ENCODE measurements around the gene EFNB1. TPM values are rescaled to one million over a fixed set of nuclear protein-coding genes. Genes with fewer than 3 reads are reported as not detected.

Gene EFNB1
- polyA plus RNA-seq, 2 of the 4 experiments (the other 2 are of a cell fraction): 3.5 to 3.7 TPM

- no peak overlapping the region for H3K4me2 ChIP-seq
- no peak for TF ChIP-seq JUN (IDR thresholded peaks at IDR 0.05)
- no peak for TF ChIP-seq CHD2 (IDR thresholded peaks at IDR 0.05; ENCODE audit: low read length, partially characterized antibody)
- TF ChIP-seq KDM1A (IDR thresholded peaks at IDR 0.05; ENCODE audit: low read depth): no peak
- TF ChIP-seq EHF (CRISPR knock-in tag; IDR thresholded peaks at IDR 0.05): no peak
- no peak for TF ChIP-seq CTCF (IDR thresholded peaks at IDR 0.05)
- no peak for TF ChIP-seq MAX (IDR thresholded peaks at IDR 0.05)
- TF ChIP-seq HDAC2 (IDR thresholded peaks at IDR 0.05): no peak
- no peak for TF ChIP-seq EHMT2 (IDR thresholded peaks at IDR 0.05; ENCODE audit: low read depth)
- ATAC-seq (no peak), DNase-seq (ENCODE audit: low read depth in 1 of 2, low spot score in 1 of 2) (no peak), FAIRE-seq (no peak)
- H3K4me3 ChIP-seq: no peak overlapping the region
- CTCF ChIA-PET: no interaction called here
- POLR2A ChIA-PET: no interaction called here
- no peak overlapping the region for H3K27ac ChIP-seq
- no peaks in the 10 kb centered on the region for H3K4me1 ChIP-seq
- no peaks in the 10 kb centered on the region for H3K9me3 ChIP-seq
- WGBS (ENCODE audit: missing lambda C conversion rate): 63% methylated on average over 6 of the region's 8 CpGs
Observed at GRCh38 chrX:68851082-68851481, 22.3 kb downstream of the EFNB1 start.

- Histone ChIP-seq H3K4me1 (no peaks in the 10 kb centered on the region), H3K4me2 (no peak overlapping the region), H3K4me3 (no peak overlapping the region), H3K9me3 (no peaks in the 10 kb centered on the region), H3K27ac (no peak overlapping the region)
- POLR2A ChIA-PET: no interaction called here
- TF ChIP-seq HMGXB4 (CRISPR knock-in tag; IDR thresholded peaks at IDR 0.05; ENCODE audit: borderline replicate concordance) (no peak), CEBPB (IDR thresholded peaks at IDR 0.05) (no peak), EP300 (IDR thresholded peaks at IDR 0.05) (no peak), ESRRA (IDR thresholded peaks at IDR 0.05; ENCODE audit: borderline replicate concordance, low read length) (no peak), TP53 (CRISPR knock-in tag; IDR thresholded peaks at IDR 0.05) (no peak), CBX2 (IDR thresholded peaks at IDR 0.05; ENCODE audit: borderline replicate concordance, low read depth) (no peak)
- 29% methylated on average over 2 of the region's 3 CpGs for WGBS (ENCODE audit: missing lambda C conversion rate)
- CTCF ChIA-PET: no interaction called here
- DNase-seq (ENCODE audit: low read depth in 1 of 2, low spot score in 1 of 2): no peak
- ATAC-seq: no peak
- no peak for FAIRE-seq
Observed at GRCh38 chrX:68852046-68852445, 23.2 kb downstream of the EFNB1 start.

- FAIRE-seq: no peak
- ChIA-PET CTCF (interaction anchor here (0.6 to 1.8 kb wide), 2 partner anchors 26 to 546 kb away, joined by 5 read pairs; no protein-coding TSS in a partner anchor), POLR2A (no interaction called here)
- TF ChIP-seq JUNB (IDR thresholded peaks at IDR 0.05) (no peak), FOSL2 (IDR thresholded peaks at IDR 0.05) (no peak), FOSL2 (CRISPR knock-in tag; IDR thresholded peaks at IDR 0.05) (no peak), HMGXB4 (CRISPR knock-in tag; IDR thresholded peaks at IDR 0.05; ENCODE audit: borderline replicate concordance) (no peak), ESRRA (IDR thresholded peaks at IDR 0.05; ENCODE audit: borderline replicate concordance, low read length) (no peak), BCL3 (IDR thresholded peaks at IDR 0.05) (no peak), TFCP2L1 (CRISPR knock-in tag; IDR thresholded peaks at IDR 0.05) (no peak), ZNF302 (CRISPR knock-in tag; IDR thresholded peaks at IDR 0.05) (no peak), ELK1 (IDR thresholded peaks at IDR 0.05; ENCODE audit: low read depth, low read length) (no peak), PBX3 (IDR thresholded peaks at IDR 0.05) (no peak), CEBPB (IDR thresholded peaks at IDR 0.05) (no peak), SREBF2 (IDR thresholded peaks at IDR 0.05) (no peak)
Observed at GRCh38 chrX:68853665-68854251, 24.9 kb downstream of the EFNB1 start.

More at GRCh38 chrX:68853665-68854251, 24.9 kb downstream of the EFNB1 start:
- Histone ChIP-seq H3K4me2 (no peak overlapping the region), H3K27ac (no peak overlapping the region), H3K9me3 (no peaks in the 10 kb centered on the region), H3K4me1 (no peaks in the 10 kb centered on the region), H3K4me3 (no peak overlapping the region)
- ATAC-seq (no peak), DNase-seq (ENCODE audit: low read depth in 1 of 2, low spot score in 1 of 2) (no peak)
- 68% methylated on average over 2 of the region's 4 CpGs for WGBS (ENCODE audit: missing lambda C conversion rate)
